ENCODE data around the gene LCN15. TPM values are rescaled to one million over a fixed set of nuclear protein-coding genes. Genes with fewer than 3 reads are reported as not detected.
A peak's percentile ranks its signal among the peaks of the same experiment; 100 is the strongest.

Gene LCN15
- total and polyA plus RNA-seq, 2 of the 13 experiments (the other 11 are each of a cell fraction or from before 2014, with no cell fraction given): 1.3 to 53.7 TPM

- peak; percentile 55; the same call in 1 of the 2 replicates for TF ChIP-seq ARHGAP35 (CRISPR knock-in tag; IDR thresholded peaks at IDR 0.05; ENCODE audit: borderline replicate concordance)
- peak; percentile 98 for TF ChIP-seq ZFY (CRISPR knock-in tag; IDR thresholded peaks at IDR 0.05)
- no peak for TF ChIP-seq ZC3H4 (CRISPR knock-in tag; IDR thresholded peaks at IDR 0.05; ENCODE audit: borderline replicate concordance)
- no peak for TF ChIP-seq ZNF282 (IDR thresholded peaks at IDR 0.05; ENCODE audit: partially characterized antibody)
- 0 out of 2 replicates have a peak, but pooled peaks have one; percentile 39 for TF ChIP-seq SNAPC2 (CRISPR knock-in tag; IDR thresholded peaks at IDR 0.05)
- TF ChIP-seq MTF2 (CRISPR knock-in tag; IDR thresholded peaks at IDR 0.05; ENCODE audit: borderline replicate concordance): no peak; the same call in 1 of the 2 replicates
- 0 out of 2 replicates have a peak, but pooled peaks have one; percentile 56 for TF ChIP-seq ZNF891 (CRISPR knock-in tag; IDR thresholded peaks at IDR 0.05)
- no peak for TF ChIP-seq EZH2 (conservative IDR thresholded peaks at IDR 0.05; ENCODE audit: low read depth, low read length)
- TF ChIP-seq GTF3A (CRISPR knock-in tag; conservative IDR thresholded peaks at IDR 0.05): no peak
- TF ChIP-seq SP2 (CRISPR knock-in tag; IDR thresholded peaks at IDR 0.05): peak; percentile 39
- no peak for TF ChIP-seq TRIM22 (IDR thresholded peaks at IDR 0.05)
- peak; percentile 90 for TF ChIP-seq ZBTB43 (CRISPR knock-in tag; conservative IDR thresholded peaks at IDR 0.05)
- peak; percentile 75; the same call in 1 of the 2 replicates for TF ChIP-seq ARNTL (CRISPR knock-in tag; IDR thresholded peaks at IDR 0.05)
- 0 out of 2 replicates have a peak, but pooled peaks have one; percentile 48 for TF ChIP-seq TIGD3 (CRISPR knock-in tag; IDR thresholded peaks at IDR 0.05; ENCODE audit: borderline replicate concordance)
- no peak for TF ChIP-seq HNF4A (CRISPR knock-in tag; IDR thresholded peaks at IDR 0.05)
- TF ChIP-seq TFAP4 (IDR thresholded peaks at IDR 0.05; ENCODE audit: borderline replicate concordance, low read depth): no peak
- TF ChIP-seq ZMYM4 (CRISPR knock-in tag; IDR thresholded peaks at IDR 0.05): peak; percentile 96
- peak; percentile 80; the same call in 1 of the 2 replicates for TF ChIP-seq KDM3A (CRISPR knock-in tag; IDR thresholded peaks at IDR 0.05; ENCODE audit: low read depth)
- 0 out of 2 replicates have a peak, but pooled peaks have one; percentile 67 for TF ChIP-seq ATF6 (CRISPR knock-in tag; conservative IDR thresholded peaks at IDR 0.05)
- no peak for TF ChIP-seq ZFP41 (CRISPR knock-in tag; IDR thresholded peaks at IDR 0.05; ENCODE audit: borderline replicate concordance)
- 0 out of 2 replicates have a peak, but pooled peaks have one; percentile 33 for TF ChIP-seq ZKSCAN1 (IDR thresholded peaks at IDR 0.05; ENCODE audit: low read length)
- peak; percentile 39 for TF ChIP-seq ZNF781 (CRISPR knock-in tag; IDR thresholded peaks at IDR 0.05; ENCODE audit: borderline replicate concordance, not compliant biosample characterization)
- TF ChIP-seq ARNT (IDR thresholded peaks at IDR 0.05): no peak
- no peak for TF ChIP-seq ZNF577 (CRISPR knock-in tag; IDR thresholded peaks at IDR 0.05; ENCODE audit: borderline replicate concordance, low read depth)
- TF ChIP-seq ZFP62 (CRISPR knock-in tag; IDR thresholded peaks at IDR 0.05): no peak
- peak; percentile 94 for TF ChIP-seq TAF1 (CRISPR knock-in tag; IDR thresholded peaks at IDR 0.05)
Measured at GRCh38 chr9:136728080-136728547, 36.2 kb downstream of the LCN15 start (continued).
